ENCODE data around the gene EML3.
"Not testable (repeated sequence)": the region's sequence is repeated elsewhere in the genome, so short reads cannot be mapped to it uniquely, and the experiment has no call there.

Gene EML3

DNA sequence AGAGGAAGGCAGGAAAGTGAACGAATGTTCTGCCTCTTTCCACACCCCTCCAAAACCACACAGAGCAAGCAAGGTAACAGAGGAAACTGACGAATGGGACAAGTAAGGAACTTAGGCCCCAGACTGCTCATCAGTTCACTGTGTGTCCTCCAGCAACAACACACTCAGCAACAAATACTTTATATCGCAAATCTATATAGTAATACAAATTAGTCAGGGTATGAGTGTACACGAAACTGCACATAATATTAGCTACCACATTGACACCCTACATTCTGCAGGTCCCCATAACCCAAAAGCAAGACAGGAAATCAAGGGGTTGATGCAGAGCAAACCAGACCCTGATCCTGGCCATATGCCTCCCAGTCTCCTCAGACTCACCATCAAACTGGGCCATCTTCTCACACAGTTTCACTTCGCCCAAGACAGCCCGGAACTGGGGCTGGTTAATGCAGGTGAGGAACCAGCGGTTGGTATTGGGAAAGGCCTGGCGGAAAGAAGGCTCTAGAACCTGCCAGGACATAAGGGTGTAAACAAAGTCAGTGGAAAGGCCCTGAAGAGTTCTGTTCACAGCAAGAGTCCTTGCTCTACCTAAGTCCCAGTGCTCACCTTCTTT is 45.4 kb downstream of the EML3 start:
- no peak for DNase-seq

- no peak for DNase-seq
Measured at GRCh38 chr11:62566247-62566646, 46.3 kb downstream of the EML3 start.

DNA sequence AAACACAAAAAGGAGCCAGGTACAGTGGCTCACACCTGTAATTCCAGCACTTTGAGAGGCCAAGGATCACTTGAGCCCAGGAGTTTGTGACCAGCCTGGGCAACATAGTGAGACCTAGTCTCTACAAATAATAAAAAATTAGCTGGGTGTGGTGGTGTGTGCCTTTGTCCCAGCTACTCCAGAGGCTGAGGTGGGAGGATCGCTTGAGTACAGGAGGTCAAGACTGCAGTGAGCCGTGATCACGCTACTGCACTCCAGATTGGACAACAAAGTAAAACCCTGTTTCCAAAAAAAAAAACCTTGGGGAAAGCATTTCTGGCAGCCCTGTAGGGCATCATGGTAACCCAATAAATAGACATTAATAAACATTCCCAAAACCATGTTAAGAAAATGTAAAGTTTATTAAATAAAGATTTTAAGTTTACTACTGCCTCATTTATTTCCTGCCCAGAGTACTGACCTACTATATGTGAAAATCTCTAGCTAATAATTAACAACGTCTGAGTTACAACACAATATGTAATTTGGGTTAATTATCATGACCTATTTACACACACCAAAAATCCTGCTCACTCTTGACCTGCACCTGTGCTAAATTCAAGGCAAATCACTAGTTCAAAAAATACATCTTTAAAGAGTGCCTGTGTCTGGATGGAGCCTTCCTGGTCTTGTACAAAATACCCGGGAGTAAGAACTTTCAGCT is 47.3 kb downstream of the EML3 start:
- no peak for DNase-seq

DNA sequence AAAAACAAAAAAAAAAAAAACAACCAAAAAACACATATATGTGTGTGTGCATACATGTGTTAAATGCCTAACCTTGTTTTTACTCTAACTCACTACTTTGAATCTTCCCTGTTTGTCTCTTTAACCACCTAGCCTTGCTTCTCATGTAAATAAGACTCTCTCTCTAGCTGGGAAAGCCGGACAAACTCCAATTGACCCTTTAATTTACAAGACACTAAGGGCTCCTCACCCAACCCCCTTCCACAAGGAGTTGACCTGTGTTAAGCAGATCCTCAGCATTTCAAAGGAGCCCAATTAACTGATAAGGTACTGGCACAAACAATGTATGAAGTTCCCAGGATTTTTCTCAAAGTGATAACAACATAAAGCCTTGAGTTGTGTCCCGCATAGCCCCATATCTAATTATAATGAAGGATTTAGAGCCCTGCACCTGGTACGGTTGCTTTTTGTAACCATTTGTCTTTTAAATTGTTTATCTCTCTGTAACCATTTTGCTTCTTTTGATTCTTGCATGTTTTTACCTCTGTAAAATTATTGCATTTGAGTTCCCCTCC is 50.8 kb downstream of the EML3 start:
- not testable (repeated sequence) for DNase-seq

DNA sequence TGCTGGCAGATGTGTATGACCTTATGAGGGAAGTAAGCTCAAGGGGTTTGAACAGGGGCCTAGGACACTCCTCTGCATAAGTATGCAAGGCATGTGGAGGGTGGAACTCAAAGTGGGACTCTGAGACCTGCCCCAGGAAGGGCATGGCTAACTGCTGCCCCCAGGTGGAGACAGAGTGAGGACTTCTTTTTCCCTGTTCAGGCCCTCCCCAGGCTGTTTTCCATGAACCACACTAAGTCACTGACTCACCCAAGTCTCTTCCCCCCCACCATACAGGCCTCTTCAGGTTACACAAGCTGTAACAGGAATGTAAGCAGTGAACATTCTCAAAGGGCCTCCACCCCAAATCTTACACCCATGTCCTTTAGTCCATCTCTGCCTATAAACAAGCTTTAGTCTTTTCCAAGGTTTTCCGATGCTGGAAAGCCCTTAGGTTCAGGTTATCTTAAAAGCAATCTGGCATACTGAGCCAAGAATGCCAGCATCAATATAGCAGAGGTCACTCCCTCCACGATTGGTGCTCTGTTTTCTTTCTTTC is 51.9 kb downstream of the EML3 start:
- peak; percentile 70 to 90 for DNase-seq

DNA sequence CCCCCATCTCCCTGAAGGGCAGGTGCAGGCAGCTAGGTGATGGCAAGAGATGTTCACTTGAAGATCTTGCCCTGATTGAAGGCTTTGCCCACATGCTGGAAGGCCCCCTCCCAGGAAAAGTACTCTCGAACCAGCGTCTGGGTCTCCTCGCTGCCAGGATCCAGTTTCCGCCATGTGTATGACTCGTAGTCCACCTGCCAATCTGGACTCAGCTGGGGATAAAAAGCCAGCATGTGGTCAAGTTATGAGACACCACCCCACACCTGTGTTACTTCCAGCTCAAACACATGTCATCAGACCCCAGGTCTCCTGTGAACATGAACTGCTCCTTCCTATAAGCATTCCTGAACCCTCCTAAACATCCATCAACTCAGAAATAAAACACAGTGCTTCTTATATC is 52.9 kb downstream of the EML3 start:
- DNase-seq: not testable (repeated sequence)

GRCh38 chr11:62559204-62559603 is 53.4 kb downstream of the EML3 start:
- DNase-seq: no peak

DNA sequence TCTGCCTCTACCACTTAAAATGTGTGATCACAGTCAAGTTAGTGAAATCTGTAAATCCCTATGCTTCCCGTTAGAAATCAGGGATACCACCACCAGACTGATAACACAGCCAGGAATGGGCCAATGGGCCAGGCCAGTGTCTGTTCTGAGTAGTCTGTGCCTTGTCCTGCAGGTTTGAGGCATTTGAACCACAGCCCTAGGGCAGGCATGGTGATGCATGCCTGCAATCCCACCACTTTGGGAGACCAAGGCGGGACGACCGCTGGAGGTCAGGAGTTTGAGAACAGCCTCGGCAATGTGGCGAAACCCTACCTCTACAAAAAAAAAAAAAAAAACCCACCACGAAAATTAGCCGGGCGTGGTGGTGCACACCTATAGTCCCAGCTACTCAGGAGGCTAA is 53.9 kb downstream of the EML3 start:
- no peak for DNase-seq

DNA sequence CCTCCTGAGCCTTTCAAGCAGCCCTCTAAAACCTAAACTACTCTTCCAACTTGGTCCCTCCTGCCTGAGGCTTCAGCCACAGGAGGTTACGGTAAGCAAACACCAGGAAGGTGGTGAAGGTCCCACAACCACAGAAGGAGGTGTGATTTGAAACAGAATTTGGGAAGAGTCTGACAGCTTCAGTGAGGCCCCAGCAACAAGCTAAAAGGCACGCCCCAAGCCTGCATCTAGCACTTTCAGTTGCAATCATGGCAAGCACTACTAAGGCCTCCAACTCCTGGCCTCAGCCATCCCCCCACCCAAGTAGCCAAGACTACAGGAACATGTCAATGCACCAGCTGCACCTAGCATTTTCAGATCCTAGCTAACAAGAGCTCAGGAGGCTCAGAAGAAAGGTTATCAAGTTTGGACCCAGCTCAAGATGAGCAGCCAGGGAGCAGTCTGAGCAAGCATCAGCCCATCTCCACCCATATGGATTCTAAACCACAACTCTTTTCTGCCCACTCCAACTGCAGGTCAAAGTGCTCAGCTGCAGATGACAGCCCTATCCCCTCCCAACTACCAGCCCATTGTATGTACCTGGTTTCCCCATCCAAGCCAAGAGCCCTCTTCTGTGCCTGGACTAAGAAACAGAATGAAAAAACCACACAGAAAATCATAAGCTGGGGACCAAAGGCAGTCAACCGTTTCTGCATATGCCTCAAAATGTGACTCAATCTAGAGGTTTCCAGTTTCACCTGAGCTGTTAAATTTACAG is 55.5 kb downstream of the EML3 start:
- DNase-seq: no peak

GRCh38 chr11:62556108-62556874 is 56.3 kb downstream of the EML3 start:
- DNase-seq: peak; percentile 79 to 95

GRCh38 chr11:62555464-62556107 is 57.0 kb downstream of the EML3 start:
- peak in 1 of 2 experiments; percentile 46 for DNase-seq

DNA sequence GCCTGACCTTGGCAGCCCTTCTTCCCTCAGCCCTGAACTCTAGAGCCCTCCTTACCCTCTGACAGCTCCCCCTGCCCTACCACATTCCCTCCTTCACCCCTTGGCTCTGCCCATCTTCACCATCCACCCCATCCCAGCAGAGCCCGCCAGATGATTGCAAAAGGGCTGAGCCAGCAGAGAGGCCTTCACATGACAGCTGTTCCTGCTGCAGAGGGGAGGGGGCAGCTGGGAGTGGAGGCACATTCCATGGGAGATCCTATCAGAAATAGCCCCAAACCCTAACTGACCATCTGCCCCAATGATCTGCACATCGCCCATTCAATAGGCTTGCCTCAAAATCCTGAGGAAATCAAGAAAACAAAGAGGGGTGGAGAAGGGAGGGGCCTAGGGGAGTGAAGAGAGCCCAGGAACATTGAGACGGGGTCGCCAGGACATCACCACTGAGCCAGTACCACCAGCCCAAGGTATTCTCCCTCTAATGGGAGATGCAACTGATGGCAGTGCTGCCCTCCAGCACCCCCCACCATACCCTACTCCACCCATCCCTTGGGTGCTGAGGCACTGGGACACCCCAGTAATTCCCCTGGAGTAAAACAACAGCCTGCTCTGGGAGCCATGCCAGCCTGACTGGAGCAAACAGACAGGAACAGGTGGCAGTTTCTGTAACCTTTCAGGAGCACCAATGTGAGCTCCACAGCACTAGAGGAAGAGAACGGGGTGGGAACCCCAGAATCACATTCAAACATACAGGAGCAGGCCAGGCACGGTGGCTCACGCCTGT is 58.0 kb downstream of the EML3 start:
- DNase-seq: no peak

DNA sequence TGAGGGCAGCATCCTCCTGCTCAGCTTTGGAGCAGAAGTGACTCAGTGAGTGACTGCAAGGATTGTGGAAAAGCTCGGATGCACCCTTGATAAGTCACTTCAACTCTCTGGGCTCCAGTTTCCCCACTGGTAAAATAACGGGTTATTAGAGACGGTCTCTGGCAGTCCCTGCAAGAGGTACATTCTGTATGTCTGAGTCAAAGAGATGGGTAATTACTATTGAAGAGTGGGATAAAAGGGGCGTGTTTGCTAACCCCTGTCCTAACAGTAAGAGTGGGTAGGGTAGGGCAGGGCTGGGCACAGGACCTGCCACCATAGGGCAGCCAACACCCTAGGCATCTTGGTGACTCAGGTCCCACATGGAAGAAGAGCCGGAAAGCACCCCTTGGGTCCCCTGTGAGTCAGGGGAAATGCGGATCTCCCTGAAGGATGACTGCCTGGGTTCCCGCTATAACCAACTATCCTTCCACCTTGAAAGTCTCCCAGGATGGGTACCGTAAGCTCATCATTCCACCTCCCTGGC is 58.7 kb downstream of the EML3 start:
- DNase-seq: no peak

DNA sequence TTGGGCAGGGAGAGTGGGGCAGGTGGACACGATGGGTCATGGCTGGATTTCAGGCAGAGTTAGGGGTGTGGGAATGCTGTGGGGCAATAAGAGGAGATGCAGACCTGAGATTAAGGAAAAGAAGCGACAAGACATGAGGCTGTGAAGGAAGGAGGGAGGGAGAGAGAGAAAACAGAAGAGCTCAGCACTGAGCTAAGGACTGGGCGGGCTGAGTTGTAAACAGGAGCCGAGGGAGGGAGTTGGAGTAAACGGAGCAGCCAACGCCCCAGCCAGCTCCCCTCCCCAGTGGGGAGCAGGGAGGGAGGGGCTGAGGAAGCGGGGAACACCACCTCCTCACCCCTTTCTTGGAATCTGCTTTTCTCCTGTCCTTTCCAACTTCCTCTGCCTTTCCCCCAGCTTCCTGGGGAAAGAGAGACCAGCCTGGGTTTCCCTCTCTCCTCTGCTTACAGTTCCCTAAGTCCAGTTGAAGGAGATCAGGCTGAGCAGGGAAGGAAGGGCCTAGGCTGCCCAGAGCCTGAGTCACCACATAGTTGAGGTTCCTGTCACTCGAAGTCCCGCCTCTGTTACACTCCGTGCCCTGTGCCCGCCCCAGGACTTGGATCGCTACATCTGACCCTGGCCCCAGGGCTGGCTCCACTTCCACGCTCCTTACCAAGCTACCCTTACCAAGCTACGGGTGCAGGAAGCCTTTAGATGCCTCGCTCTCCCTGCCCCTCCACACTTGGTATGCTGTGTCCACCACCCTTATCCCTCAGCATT is 59.3 kb downstream of the EML3 start:
- DNase-seq: peak in 1 of 2 experiments; percentile 50

DNA sequence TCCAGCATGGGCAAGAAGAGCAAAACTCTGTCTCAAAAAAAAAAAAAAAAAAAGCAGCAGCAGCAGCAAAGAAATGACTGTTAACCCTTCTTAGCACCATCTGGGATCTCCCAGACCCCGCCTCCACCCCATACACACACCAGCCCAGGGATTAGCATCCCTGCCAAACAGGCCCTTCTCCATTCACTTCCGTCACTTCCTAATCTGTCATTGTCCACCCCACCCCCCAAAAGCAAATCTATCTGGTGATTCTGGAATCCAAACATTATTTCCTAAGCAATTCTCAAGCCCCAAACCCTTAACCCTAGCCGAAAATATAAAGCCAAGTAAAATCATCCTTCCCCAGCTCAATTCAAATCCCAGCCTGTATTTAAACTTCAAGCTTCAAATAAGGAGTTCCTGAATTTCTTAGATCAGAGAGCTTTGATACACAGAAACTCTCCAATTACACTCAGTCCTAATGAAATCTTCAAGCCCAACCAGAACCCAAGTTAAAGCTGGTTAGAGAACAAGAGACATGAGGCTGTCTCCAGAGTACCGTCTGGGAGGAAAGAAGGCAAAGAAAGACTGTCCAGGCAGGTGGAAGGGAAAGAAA is 60.0 kb downstream of the EML3 start:
- DNase-seq: no peak

Data from NCI-H526 (cell line).